Activated naive CD4-positive, alpha-beta T cell (primary cell): Measurements from ENCODE around the gene TMEM125.

Source experiments
- DNase-seq, 4 experiments: peaks; one replicate each; lab custom pipeline; 2025; lab: John Stamatoyannopoulos, UW

Gene TMEM125

DNA sequence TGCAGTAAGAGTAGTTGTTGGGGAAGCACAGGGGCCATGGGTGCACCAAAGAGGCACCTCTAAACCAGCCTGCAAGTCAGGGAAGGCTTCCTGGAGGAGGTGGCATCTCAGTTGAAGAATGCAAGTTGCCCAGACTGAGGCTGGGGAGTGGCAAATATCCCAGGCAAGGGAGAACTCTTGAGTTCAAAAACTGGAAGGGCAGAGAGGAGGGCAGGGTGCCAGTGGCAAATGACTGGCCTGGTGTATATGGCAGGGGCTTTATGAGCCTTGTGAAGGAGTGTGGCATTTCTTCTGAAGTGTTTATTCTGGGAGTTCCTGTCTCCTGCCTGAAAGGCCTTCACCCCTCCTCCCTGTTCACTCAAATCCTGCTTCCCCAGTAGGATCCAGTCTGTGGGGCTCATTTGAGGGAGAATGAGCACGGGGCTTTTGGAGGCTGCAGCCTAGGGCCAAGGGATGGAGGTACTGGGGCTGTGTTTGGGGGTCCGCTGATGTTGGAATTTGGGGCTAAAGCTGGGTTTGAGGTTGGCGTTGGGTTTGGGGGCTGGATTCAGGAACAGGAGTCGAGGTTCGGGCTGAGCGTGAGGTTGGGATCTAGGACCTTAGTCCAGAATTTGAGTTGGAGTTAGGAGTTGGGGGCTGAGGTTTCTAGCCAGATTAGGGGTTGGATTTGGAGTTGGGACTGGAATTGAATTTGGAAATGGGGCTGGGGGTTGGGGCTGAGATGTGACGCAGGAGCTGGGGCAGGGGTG, at the start of gene TMEM125:
TSS of gene TMEM125 (plus strand) at position 357 of the 749 bp plus-strand sequence. CDS start 2,740 bp downstream, outside the sequence.
- no peak for DNase-seq

DNA sequence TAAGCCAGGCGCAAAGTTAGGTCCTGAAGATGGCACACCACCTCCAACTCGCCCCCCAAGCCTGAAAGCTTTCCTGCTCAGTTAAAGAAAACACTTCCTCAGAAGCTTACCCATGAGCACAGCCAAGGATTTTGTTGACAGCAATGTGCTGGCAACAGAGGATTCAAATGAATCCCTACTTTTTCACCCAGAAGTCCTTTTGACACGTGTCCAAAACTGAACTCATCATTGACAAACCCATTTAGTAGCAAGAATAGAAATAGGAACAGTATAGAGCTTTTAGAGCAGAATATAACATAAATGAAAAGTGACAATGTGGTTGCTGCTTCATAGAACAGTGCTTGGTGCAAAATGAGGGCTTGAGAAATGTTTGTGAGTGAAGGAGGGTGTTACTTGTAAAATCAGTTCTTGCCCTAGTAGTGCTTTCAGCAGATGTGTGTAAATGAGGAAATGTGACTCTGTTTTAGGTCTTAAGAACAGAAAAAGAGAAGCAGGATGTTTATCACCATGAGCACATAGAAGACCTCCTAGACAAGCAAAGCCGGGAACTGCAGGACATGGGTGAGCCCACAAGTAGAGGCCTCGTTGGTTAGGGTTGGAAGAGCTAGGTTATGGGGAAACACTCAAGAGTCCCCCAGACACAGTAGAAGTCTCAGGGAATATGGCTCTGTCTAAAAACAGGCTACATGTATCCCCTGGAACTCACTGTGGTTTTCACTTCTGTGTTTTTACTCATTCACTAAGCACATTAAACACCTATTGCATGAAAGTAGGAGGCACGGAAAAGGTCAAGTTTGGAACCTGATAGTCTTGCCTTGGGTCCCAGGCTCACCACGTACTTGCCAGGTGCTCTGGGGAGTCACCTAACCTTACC, 48.6 kb upstream of the TMEM125 start:
- DNase-seq = no peak

DNA sequence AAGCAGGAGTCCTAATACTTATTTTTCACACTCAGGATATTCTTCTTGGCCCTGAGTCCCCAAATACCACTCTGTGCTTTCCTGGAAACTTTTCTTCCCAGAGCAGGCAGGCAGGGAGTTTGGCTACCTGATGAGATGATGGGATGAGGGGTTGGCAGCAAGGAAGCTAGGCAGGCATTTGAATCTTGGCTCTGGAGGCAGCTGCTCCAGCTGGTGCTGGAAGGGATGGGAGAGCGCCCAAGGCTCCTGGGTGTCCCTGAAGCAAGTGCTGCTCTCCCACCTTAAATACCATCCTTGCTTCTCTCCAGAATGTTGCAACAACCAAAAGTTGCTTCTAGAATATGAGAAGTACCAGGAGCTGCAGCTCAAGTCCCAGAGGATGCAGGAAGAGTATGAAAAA, 48.0 kb upstream of the TMEM125 start:
- no peak for DNase-seq

DNA sequence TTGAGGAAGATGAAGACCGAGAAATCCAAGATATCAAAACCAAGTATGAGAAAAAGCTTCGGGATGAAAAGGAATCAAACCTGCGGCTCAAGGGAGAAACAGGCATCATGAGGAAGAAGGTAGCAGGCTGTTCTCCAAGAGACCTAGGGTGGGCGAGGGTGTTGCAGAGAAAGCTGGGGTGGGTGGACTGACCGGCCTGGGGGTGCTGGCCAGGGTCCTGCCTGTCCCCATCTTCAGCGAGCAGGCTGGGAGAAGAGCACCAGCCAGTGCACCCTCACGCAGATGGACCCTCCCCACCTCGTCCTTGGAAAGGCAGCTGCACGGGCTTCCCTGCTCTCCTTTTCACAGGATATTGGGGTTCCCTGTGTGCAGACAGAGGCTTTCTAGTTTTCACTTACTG, 46.9 kb upstream of the TMEM125 start:
- no peak for DNase-seq

DNA sequence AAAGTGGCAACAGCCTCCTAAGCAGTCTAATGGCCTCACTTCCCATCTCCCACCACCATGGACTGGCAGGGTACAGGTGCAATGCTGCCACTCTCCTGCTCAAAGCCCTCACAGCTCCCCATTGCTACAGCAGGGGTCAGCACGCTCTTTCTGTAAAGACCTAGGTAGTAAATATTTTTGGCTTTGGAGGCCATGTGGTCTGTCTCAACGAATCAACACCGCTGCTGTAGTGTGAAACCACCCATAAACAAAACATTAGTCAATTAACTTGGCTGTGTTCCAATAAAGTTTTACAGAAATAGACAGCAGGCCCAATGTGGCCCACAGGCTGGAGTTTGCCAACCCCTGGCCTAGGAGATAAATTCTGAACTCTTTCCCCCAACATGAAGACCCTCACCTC, 44.6 kb upstream of the TMEM125 start:
- no peak for DNase-seq

DNA sequence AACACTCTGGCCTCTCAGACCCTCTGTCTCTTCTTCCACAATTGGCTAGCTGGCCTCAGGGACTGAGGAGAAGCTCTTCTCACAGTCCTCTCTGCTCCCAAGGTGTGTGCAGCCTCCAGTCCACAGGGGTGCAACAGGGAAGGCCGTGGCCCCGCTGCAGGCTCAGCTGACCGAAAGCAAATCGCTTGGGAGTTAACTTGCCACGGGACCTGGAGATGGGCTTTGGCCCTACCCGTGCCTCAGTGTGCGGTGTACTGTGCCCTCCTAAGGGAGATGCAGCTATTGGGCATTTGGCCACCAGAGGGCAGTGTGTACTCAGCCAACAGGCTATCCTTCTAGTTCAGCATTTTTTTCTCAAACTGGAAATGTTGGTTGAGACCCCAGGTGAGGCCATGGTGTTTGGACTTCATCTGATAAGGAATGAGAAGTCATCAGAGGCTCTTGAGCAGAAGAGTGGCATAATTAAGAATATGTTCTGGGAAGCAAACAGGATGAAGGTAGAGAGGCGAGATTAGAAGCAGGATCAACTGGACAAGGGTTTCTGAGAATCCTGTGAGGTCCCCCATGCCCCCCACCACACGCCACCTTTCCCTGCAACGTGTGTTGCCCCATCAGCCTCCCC, 42.5 kb upstream of the TMEM125 start:
- peak; percentile 68 to 90 (median 85) for DNase-seq

DNA sequence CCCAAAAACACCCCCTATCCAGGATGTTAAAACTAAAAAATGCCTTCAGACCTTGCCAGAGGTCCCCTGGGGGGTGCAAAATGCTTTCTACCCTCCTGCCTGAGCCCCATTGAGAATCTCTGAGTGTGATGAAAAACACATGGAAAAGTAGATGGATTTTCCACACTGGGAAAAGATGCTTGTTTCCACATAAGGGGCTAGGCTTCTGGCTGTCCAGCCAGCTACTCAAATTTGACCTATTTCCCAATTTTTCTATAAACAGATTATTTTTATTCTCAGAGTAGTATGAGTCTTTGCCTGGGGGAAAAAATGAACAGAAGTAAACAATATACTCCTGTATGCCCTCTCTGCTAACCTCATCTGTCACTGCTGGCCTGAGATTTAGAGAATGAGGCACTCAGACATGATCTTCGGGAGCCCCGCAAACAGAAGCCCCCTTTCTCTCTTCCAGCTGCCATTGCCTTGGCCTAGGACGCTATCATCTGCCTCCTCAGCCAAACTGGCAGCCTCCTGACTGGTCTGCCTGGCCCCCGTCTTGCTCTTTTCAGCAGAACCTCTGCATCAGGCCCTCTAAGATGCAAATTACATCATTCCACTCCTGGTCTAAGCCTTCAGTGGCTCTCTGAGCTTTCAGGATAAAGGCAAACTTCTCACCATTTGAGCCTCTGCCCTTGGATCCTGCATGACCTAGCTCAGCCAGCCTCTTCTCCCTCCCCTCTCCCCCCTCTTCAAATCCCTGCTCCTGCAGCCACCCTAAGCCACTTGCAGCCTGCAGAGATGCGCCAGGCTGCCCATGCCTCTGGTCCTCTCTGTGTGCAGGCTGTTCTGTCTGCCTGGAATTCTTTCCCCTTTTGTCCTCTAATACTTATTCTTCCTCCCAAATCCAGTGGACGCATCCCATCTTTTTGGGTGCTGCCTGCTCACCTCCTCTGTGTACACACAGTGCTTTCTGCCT, 39.7 kb upstream of the TMEM125 start:
- DNase-seq = no peak

DNA sequence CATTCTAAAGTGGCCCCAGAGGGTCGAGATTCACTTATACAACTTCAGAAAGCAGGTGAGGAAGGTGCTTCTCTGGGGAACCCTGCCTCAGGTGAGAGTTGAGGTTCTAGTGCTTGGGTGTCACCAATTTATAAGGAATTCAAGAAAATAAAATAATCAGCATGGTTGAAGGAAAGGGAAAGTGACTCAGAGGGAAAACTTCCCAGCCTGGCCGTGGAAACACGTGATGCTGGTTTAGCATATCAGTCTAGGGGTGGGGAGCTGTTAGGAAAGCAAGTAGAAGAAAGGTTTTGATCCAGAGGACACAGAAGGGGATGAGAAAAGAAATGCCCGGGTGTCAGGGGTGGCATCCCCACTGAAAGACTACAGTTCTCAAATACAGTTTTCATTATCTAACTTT, 37.7 kb upstream of the TMEM125 start:
- no peak for DNase-seq

DNA sequence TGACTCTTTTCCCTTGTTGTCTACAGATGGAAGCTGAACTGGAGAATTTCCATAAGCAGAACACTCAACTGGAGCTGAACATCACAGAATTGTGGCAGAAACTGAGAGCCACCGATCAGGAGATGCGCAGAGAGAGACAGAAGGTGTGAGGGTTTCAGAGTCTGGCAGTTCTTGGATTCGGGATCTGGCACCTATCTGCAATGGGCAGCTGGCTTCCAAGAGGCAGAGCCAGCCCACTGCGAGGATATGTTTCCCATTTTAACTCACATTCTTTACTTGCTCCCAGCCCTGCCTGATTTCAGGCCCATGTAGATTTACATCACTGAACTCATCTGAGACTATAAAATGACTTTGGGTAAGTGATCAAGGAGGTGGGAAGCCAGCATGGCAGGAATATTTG, 37.3 kb upstream of the TMEM125 start:
- no peak for DNase-seq

DNA sequence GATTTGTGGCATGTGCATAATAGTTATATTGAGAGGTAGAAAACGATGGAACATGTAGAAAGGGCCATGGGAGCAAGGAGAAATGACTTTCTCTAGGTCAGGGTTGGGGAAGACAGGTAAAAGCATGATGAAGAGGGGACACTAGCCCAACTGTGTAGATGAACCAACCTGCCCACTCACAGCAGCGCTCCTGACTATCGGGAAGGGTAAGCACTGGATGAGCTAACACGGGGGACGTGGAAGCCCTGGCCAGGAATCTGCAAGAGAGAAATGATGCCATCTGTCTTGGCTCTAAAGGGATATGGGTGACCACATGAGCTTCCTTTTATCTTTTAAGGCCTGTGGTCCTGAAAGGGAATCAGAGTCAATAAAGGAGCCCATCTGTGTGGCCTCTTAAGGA, 36.2 kb upstream of the TMEM125 start:
- DNase-seq = no peak

DNA sequence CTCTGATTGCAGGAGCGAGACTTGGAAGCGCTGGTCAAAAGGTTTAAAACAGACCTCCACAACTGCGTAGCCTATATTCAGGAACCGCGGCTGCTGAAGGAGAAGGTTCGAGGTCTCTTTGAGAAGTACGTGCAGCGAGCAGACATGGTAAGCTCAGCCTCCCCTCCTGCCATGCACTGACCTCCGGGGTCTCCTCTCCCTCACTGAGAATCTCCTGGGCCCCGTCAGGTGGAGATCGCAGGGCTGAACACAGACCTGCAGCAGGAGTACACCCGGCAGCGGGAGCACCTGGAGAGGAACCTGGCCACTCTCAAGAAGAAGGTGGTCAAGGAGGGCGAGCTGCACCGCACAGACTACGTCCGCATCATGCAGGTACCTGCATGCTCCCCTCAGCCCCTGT, 35.5 kb upstream of the TMEM125 start:
- no peak for DNase-seq

DNA sequence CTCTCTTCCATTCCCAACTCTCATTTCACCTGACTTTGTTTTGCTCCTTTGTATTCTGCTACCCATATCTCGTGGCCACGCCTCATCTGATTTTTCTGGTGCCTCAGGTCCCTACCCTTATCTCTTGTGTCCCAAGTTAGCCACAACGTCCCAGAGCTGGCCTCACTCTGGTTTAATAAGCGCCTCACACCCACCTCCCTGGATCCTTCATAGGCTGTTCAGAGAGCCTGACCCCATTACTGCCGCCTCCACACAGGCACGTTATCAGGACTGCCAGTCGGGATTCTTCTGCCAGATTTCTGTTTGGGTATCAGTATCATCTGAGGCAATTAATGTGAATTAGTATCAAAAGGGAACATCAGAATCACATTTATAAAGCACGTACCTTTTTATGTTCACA, 34.7 kb upstream of the TMEM125 start:
- DNase-seq = no peak

DNA sequence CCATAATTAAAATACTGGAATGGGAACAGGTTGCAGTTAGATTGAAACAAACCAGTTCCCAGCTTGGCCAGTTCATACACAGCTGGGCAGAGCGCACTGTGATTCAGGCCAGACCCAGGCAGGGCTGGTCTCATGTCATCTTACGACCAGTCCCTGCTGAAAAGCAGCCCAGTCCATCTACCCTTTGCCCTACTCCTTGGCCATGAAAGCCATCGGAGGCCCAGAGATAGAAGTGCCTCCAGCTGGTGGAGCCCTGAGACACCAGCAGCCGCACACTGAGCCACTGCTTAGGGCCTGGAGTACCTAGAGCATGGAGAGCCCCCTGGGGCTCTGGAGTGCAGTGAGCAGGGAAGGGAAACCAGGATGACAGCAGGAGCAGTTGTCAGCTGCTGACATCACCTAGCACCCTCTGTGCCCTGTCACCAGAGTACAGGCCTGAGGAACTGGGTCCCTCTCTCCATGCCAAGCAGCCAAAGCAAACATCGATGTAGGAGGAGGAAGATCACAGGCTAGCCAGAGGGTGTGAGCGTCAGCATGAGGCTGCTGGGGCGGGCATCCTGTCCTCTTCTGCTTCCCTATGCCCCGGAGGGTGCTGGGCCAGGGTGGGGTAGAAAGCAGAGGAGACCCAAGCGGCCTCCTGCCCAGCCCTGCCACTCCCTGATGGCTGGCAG, 34.2 kb upstream of the TMEM125 start:
- DNase-seq = no peak

DNA sequence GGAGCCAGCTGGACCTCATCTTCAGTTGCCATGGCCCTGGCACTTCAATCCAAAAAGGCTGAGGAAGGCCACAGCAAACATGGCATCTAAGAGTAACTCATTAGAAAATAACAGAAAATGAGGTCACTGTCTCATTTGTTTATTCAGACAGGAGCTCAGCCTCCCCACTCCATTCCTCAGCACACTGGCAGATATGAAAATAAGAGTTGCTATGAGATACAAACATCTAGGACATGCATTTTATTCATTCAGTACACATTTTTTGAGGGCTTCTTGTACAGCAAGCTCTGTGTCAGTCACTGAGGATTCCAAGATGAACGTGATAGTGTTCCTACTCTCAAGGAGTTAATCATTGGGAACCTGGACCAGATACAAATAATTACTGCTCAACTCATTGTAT, 32.7 kb upstream of the TMEM125 start:
- DNase-seq = no peak

DNA sequence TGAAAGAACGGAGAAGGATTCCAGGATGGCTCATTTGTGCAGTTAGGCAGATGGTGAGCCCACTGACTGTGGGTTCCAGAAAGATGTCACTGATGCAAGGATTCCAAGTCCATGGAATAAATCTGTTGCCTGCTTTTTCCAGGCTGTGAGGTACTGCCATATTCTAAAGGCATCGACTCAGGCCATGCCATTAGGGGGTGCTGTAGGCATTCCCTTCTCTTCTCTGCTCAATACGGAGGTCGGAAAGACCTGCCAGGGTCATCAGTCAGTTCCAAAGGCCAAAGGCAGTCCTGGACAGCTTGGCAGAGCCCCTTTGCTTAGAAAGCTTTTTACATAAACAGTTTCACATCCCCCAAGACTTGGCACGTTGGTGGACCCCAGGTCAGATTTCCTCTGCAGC, 31.7 kb upstream of the TMEM125 start:
- DNase-seq = no peak

DNA sequence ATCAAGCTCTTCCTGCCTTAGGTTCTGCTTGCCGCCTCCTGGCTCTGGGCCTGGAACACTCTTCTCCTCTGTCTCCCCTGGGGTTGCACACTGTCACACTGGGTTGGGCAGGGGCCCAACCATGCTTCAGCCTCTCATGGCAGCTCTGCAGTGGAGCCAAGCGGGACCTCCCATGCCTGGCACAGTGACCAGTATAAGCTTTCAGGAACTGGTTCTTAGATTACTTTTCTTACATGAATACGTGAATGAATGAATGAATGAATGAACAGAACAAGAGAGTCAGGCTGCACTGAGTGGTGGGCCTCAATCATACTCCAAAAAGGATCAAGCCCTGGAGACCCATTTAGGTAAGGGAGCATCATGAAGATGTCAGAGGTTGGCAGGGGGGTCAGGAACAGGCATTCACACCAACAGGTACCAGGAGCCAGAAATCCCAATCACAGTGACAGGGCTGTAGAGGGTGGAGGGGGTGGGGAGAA, 30.8 kb upstream of the TMEM125 start:
- DNase-seq = no peak

DNA sequence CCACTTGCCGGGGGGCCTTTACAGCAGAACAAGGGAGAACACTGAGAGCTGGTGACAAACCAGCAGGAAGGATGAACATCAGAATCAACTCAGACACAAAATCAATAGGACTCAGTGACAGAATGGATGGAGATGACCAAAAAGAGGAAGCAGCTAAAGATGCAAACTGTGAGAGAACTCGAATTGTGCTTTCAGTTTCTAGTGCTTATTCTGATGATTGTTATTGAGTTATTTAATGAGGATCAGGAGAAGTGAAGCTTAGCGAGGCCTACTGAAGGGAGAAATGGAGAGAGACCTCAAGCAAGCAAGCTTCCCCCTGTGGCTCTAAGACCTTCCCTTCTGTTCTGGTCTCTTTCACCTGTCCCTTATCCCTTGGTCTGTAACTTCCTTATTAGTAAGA, 30.3 kb upstream of the TMEM125 start:
- DNase-seq = no peak

DNA sequence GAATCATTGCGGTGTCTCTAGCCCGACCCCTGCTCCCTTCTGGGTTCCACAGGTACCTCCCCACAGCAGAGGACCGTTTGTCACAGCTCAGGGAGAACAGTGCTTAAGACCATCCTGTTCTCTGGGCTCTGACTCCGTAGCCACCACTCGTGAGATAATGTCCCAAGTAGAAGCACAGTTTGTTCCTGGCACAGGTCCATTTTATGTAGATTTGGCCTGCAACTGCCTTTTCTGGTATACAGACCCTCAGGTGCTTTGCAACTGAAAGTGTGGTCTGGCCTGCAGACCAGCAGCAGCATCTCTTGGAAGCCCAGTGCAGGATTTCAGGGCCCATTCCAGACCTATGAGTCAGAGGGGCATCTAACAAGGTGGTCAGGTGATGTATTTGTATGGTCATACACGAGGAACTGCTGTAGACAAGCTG, 28.4 kb upstream of the TMEM125 start:
- DNase-seq = no peak

DNA sequence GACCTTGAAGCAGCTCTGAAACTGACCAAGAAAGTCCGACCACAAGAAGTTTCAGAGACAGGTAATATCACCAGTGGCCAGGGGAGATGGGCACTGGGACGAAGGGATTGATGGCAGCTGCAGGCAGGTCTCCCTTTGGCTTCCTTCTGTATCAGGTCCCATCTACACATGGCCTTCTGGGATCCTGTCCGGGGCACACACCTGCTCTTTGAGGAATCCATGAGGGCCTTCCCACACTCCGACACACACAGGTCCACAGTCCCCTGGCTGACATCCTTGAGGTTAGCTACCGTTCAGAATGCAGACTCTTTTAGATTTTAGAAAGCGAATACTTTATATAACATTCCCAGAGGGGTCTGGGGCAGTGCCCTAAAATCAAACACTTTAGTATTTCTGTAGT, 26.5 kb upstream of the TMEM125 start:
- no peak for DNase-seq

DNA sequence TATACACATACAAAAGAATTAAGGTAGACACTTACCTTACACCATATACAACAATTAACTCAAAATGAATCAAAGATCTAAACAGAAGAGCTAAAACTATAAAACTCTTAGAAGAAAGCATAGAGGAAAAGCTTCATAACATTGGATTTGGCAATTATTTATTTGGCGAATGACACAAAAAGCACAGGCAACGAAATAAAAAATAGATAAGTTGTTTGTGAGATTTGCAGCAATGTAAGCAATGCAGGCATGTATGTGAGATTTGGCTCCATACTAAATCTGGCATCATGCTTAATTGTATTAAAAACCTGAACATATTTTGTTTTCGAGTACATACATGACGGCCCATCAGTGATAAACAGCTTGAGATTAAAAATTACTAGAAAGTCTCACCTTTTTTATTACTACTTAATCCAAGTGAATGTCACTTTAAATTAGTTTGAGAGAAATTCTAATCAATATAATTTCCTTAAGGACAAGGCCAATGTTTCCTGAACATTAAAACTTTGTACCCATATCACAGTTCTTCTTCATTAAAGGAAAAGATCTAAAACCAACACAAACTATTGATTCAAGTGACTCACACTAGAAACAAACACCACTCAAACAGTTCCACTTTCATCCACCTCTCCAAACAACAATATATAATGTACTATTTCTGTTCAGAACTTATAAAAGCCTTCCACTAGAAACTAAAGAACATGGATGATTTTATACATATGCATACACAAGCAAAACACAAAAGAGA, 23.1 kb upstream of the TMEM125 start:
- no peak for DNase-seq
